HepG2 (cell line): Measurements from ENCODE around the gene ATP5F1E. TPM values are rescaled to one million over a fixed set of nuclear protein-coding genes. Genes with fewer than 3 reads are reported as not detected.

Experiments
- CENPX ChIP-seq: sonication (generic); formaldehyde crosslinking; IDR thresholded peaks from 2 replicates; pipeline ENCODE4 v1.9.0; 2021; ENCODE audit warnings: mild to moderate bottlenecking, missing genetic modification reagents, moderate library complexity
- FIP1L1 ChIP-seq: fragments of 200-400 bp; formaldehyde crosslinking; IDR thresholded peaks from 2 replicates; pipeline ENCODE4 v1.6.1; 2018; ENCODE audit warnings: low read depth, mild to moderate bottlenecking, low read length, moderate library complexity, borderline replicate concordance; ENCODE audit not compliant: insufficient read depth
- HBP1 ChIP-seq: IDR thresholded peaks from 2 replicates; pipeline ENCODE4 v1.6.1; 2016; ENCODE audit warnings: low read depth, control low read depth
- IKZF5 ChIP-seq: IDR thresholded peaks from 2 replicates; pipeline ENCODE4 v1.6.1; 2018; ENCODE audit warnings: missing genetic modification reagents, mild to moderate bottlenecking, missing compliant biosample characterization
- IRF2 ChIP-seq: IDR thresholded peaks from 2 replicates; pipeline ENCODE4 v1.6.1; 2018; ENCODE audit warnings: missing genetic modification reagents, missing compliant biosample characterization
- KDM4B ChIP-seq: sonication (generic); formaldehyde crosslinking; IDR thresholded peaks from 2 replicates; pipeline ENCODE4 v1.4.0; 2020; ENCODE audit warnings: missing genetic modification reagents
- MED1 ChIP-seq: sonication (generic); formaldehyde crosslinking; IDR thresholded peaks from 2 replicates; pipeline ENCODE4 v1.4.0; 2020; ENCODE audit warnings: missing genetic modification reagents
- MEIS2 ChIP-seq: sonication (generic); formaldehyde crosslinking; IDR thresholded peaks from 2 replicates; pipeline ENCODE4 v1.9.0; 2021; ENCODE audit warnings: mild to moderate bottlenecking, missing genetic modification reagents
- NR0B2 ChIP-seq: sonication (generic); formaldehyde crosslinking; IDR thresholded peaks from 2 replicates; pipeline ENCODE4 v1.4.0; 2020; ENCODE audit warnings: mild to moderate bottlenecking, missing genetic modification reagents
- NR2F1 ChIP-seq, 2 experiments: fragments of 450-650 bp in 1 of 2; formaldehyde crosslinking in 1 of 2; IDR thresholded peaks; 2 replicates each; pipeline versions ENCODE4 v1.5.0 to v1.6.1; 2016 to 2020; ENCODE audit warnings: mild to moderate bottlenecking in 1 of 2, missing compliant biosample characterization in 1 of 2, missing genetic modification reagents in 1 of 2, moderate library complexity in 1 of 2
- NR2F6 ChIP-seq, 2 experiments: IDR thresholded peaks; 2 replicates each; pipeline ENCODE4 v1.6.1; 2016; ENCODE audit warnings: antibody characterized with exemption in 1 of 2, mild to moderate bottlenecking in 1 of 2
- RCOR2 ChIP-seq: IDR thresholded peaks from 2 replicates; pipeline ENCODE4 v1.6.1; 2016; ENCODE audit warnings: missing biosample characterization, missing genetic modification reagents
- SMARCE1 ChIP-seq: fragments of 450-650 bp; IDR thresholded peaks from 2 replicates; pipeline ENCODE4 v1.6.1; 2017; ENCODE audit warnings: borderline replicate concordance
- ZFP90 ChIP-seq: sonication (generic); formaldehyde crosslinking; IDR thresholded peaks from 2 replicates; pipeline ENCODE4 v1.8.0; 2022; ENCODE audit warnings: missing genetic modification reagents, mild to moderate bottlenecking, inconsistent platforms, borderline replicate concordance
- ZNF138 ChIP-seq: sonication (generic); formaldehyde crosslinking; IDR thresholded peaks from 2 replicates; pipeline ENCODE4 v1.5.0; 2020; ENCODE audit warnings: mild to moderate bottlenecking, low read depth, missing genetic modification reagents
- ZNF292 ChIP-seq: sonication (generic); formaldehyde crosslinking; IDR thresholded peaks from 2 replicates; pipeline ENCODE4 v1.8.1; 2022; ENCODE audit warnings: mild to moderate bottlenecking, low read depth, missing genetic modification reagents, borderline replicate concordance
- ZNF414 ChIP-seq: sonication (generic); formaldehyde crosslinking; IDR thresholded peaks from 2 replicates; pipeline ENCODE4 v1.5.0; 2020; ENCODE audit warnings: missing genetic modification reagents
- ZNF790 ChIP-seq: sonication (generic); formaldehyde crosslinking; IDR thresholded peaks from 2 replicates; pipeline ENCODE4 v1.8.0; 2022; ENCODE audit warnings: missing genetic modification reagents, mild to moderate bottlenecking, borderline replicate concordance
- polyA plus RNA-seq, 8 experiments: library from polyadenylated mRNA; depleted of rRNA in 3 of 8; stranded (reverse) in 7 of 8; unstranded in 1 of 8; fragments of >200 nt; fragmentation: Illumina TruSeq in 4 of 8; extraction: Trizol in 4 of 8; gene quantifications; 2 replicates each; pipeline versions ENCODE4 v1.2.1 to v1.2.3, GENCODE V29; 2011 to 2016; ENCODE audit warnings: low read depth in 4 of 8, missing spikeins in 1 of 8, mixed read lengths in 1 of 8; ENCODE audit not compliant: insufficient read depth in 1 of 8
- total RNA-seq, 5 experiments: library from RNA; depleted of rRNA; stranded (reverse); fragments of >200 nt; fragmentation: Illumina TruSeq; extraction: Trizol; gene quantifications; 2 replicates each; pipeline ENCODE4 v1.2.3, GENCODE V29; 2016; ENCODE audit warnings: low read depth in 1 of 5
- TF ChIP-seq, protein P1 (sequence below): sonication (generic); formaldehyde crosslinking; IDR thresholded peaks from 2 replicates; pipeline ENCODE4 v1.4.0; 2020; ENCODE audit warnings: missing genetic modification reagents

The ATP5F1E gene
- total and polyA plus RNA-seq, 2 of the 13 experiments (the other 11 are each of a cell fraction or from before 2014, with no cell fraction given), result 121 to 134 TPM

DNA sequence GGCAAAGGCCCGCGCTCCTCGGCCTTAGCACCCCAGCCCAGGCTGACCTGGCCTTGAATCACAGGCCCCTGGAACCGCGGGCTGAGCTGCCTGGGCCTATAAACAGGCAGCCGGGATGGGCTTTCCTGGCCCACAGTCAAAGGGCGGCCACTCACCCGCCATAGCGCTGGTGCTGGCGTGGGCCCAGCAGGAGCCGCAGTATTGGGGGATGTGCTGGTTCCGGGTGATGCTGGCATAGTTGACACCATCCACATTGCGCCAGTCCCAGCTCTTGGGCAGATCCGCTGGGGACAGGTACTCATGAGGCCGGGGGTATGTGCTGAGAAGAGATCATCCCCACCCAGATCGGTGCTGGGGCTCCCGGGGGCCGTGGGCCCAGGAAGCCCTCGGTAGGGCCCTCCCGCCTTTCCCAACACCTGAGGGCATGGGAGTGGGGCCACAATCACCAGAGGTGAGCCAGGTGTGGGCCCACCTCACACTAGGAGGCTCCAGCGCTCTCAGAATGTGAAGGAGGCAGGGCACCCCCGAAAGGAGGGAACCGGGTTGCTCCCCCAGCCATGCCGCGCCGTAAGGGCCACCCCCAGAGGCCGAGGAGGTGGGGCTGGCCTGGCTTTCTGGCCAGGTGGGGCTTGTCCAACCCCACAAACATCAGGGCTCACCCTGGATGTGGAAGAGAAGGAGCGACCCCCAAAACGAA is 25.8 kb downstream of the ATP5F1E start (continued):
- TF ChIP-seq NR0B2 (CRISPR knock-in tag) (0 out of 2 replicates have a peak, but pooled peaks have one; percentile 56), RCOR2 (CRISPR knock-in tag) (0 out of 2 replicates have a peak, but pooled peaks have one; percentile 50), SMARCE1 (no peak), ZNF790 (CRISPR knock-in tag) (no peak), IKZF5 (CRISPR knock-in tag) (peak; percentile 19; the same call in 1 of the 2 replicates), ZFP90 (CRISPR knock-in tag) (peak; percentile 57; the same call in 1 of the 2 replicates), NR2F1 (CRISPR knock-in tag; IDR thresholded peaks at IDR 0.05) (peak in 1 of 2 experiments; percentile 38; a peak in 1 of 4 replicates), FIP1L1 (no peak), ZNF414 (CRISPR knock-in tag) (peak; percentile 61; the same call in 1 of the 2 replicates), ZNF292 (CRISPR knock-in tag) (peak; percentile 25; the same call in 1 of the 2 replicates), MEIS2 (CRISPR knock-in tag) (0 out of 2 replicates have a peak, but pooled peaks have one; percentile 35), IRF2 (CRISPR knock-in tag) (no peak), ZNF138 (CRISPR knock-in tag) (no peak), MED1 (CRISPR knock-in tag) (peak; percentile 69; the same call in 1 of the 2 replicates), HBP1 (no peak), KDM4B (CRISPR knock-in tag) (no peak), NR2F6 (IDR thresholded peaks at IDR 0.05) (0 out of 2 replicates have a peak, but pooled peaks have one; percentile 63), NR2F6 (CRISPR knock-in tag; IDR thresholded peaks at IDR 0.05) (peak; percentile 82), CENPX (no peak)
- TF ChIP-seq, protein P1, sequence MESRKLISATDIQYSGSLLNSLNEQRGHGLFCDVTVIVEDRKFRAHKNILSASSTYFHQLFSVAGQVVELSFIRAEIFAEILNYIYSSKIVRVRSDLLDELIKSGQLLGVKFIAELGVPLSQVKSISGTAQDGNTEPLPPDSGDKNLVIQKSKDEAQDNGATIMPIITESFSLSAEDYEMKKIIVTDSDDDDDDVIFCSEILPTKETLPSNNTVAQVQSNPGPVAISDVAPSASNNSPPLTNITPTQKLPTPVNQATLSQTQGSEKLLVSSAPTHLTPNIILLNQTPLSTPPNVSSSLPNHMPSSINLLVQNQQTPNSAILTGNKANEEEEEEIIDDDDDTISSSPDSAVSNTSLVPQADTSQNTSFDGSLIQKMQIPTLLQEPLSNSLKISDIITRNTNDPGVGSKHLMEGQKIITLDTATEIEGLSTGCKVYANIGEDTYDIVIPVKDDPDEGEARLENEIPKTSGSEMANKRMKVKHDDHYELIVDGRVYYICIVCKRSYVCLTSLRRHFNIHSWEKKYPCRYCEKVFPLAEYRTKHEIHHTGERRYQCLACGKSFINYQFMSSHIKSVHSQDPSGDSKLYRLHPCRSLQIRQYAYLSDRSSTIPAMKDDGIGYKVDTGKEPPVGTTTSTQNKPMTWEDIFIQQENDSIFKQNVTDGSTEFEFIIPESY (CRISPR knock-in tag), result peak; percentile 86
